Fibroblast of pulmonary artery (primary cell): ENCODE results near the gene ZNF780B.
A peak's percentile ranks its signal among the peaks of the same experiment; 100 is the strongest.

ENCODE experiments used
- DNase-seq: peaks from one replicate; pipeline ENCODE4 v3.0.0-alpha.2; 2010; ENCODE audit warnings: low read depth
- H3K4me3 ChIP-seq: replicated peaks from 2 replicates; pipeline ENCODE4 v1.5.1; 2011; ENCODE audit warnings: low read depth, mild to moderate bottlenecking, control low read depth, low read length, moderate library complexity
- TF ChIP-seq, protein P1 (sequence below): IDR thresholded peaks from 2 replicates; pipeline ENCODE4 v1.5.1; 2011; ENCODE audit warnings: mild to moderate bottlenecking, control low read depth, low read length, inconsistent platforms; ENCODE audit errors: missing control alignments

The ZNF780B gene

DNA sequence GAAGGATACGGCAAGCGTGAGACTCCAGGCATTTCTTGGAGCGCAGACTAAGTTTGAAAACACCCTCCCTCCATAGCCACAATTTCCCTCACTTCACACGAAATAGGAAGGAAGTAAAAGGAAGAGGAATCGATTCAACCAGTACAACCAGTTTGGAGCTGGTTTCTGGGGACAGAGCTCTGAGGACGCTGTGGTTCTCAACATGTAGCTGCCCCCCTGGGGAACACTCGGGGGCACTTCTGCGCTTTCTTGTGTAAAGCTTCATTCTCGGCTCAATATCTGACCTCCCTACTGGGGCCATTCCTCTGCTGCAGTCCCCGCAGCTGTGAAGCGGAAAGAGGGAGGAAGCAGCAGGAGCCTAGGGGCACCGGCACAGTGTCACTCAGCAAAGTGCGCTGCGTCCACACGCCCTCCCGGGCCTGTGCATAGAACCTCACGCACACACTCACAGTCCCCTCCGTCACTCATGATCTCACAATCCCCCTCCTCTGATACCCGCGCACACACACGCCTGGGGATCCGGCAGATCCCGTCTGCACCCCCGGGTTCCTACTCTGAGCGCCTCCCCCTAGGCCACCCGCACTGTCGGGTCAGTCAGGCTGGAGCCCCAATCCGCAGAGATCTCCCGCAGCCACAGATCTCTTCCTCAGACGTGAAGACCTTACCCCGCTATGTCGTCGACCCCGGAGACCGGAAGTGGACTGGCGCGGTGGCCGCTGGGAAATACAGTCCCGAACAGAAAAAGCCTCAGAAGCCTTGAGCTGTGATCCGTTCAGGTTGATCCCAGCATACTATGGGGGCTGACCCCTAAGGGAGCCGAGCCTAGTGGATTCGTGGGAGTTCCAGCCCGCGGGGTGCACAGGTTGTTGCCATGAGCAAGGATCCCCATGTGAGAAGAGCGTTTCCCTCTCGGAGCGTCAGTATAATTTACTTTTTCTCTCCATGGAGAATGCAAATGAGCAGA is 34.5 kb upstream of the ZNF780B start, which contains the start of gene ZNF780A:
Gene ZNF780A, minus strand, starts transcription at position 703 of the 964 bp plus-strand sequence. CDS start 6,190 bp downstream, outside the sequence.
- H3K4me3 ChIP-seq: peak within 1 kb of the TSS; percentile 89
- peak; percentile 65 for DNase-seq
- TF ChIP-seq, protein P1, sequence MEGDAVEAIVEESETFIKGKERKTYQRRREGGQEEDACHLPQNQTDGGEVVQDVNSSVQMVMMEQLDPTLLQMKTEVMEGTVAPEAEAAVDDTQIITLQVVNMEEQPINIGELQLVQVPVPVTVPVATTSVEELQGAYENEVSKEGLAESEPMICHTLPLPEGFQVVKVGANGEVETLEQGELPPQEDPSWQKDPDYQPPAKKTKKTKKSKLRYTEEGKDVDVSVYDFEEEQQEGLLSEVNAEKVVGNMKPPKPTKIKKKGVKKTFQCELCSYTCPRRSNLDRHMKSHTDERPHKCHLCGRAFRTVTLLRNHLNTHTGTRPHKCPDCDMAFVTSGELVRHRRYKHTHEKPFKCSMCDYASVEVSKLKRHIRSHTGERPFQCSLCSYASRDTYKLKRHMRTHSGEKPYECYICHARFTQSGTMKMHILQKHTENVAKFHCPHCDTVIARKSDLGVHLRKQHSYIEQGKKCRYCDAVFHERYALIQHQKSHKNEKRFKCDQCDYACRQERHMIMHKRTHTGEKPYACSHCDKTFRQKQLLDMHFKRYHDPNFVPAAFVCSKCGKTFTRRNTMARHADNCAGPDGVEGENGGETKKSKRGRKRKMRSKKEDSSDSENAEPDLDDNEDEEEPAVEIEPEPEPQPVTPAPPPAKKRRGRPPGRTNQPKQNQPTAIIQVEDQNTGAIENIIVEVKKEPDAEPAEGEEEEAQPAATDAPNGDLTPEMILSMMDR: no peak

DNA sequence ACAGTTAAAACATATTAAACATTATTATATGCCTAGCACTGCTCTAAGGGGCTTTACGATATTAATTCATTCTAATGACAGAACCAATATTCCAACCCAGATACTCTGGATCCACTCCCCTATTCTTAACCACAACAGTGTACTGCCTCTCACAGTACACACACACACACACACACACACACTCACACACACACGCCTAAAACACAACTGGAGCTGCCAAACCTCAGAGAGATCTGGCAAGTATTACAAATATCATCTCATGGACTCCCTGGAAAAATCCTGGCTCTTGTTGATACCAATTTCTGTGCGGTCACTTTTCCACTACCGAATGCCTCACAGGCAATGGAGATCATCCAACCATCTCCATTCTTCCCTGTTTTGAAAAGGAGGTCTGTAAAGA is 33.4 kb upstream of the ZNF780B start:
- H3K4me3 ChIP-seq: peak overlapping the region; percentile 89
- TF ChIP-seq, protein P1: no peak
- peak; percentile 52 for DNase-seq

DNA sequence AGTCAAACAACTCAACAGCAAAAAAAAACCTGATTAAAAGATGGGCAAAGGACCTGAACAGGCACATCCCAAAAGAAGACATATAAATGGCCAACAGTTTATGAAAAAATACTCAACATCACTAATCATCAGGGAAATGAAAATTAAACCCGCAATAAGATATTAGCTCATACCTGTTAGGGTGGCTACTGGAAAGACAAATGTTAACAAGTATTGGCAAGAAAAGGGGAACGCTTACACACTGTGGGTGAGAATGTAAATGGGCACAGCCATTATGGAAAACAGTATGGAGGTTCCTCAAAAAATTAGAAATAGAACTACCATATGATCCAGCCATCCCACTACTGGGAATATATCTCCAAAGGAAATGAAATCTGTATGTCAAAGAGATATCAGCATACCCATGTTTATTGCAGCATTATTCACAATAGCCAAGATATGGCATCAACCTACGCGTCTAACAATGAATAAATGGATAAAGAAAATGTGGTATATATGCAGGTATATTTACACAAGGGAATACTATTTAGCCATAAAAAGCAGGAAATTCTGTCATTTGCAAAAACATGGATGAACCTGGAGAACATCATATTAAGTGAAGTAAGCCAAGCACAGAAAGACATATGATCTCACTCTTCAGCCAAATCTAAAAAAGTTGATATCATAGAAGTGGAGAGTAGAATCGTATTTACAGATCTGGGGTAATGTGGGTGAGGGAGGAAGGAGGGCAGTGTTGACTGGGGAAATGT is 32.4 kb upstream of the ZNF780B start:
- H3K4me3 ChIP-seq: no peak overlapping the region
- TF ChIP-seq, protein P1: no peak
- no peak for DNase-seq

DNA sequence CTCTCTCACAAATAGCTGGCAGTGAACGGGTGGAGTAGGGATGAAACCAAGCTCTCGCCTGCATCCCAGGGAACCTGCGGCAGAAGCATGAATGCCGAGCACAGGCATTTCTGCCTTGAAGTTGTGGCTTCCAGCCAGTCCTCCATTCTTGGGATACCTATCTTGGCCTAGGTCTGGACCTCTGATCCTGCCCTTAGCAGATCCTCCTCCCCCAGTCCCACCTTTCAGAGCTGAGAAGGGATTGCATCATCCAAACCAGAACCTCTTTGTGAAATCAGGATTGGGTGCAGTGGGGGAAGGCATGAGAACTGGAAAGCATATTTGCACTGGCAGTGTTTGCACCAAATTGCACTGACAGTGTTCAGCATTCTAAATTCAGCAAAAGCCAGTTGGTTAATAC is 28.9 kb upstream of the ZNF780B start:
- H3K4me3 ChIP-seq: no peak overlapping the region
- no peak for DNase-seq
- TF ChIP-seq, protein P1: no peak

DNA sequence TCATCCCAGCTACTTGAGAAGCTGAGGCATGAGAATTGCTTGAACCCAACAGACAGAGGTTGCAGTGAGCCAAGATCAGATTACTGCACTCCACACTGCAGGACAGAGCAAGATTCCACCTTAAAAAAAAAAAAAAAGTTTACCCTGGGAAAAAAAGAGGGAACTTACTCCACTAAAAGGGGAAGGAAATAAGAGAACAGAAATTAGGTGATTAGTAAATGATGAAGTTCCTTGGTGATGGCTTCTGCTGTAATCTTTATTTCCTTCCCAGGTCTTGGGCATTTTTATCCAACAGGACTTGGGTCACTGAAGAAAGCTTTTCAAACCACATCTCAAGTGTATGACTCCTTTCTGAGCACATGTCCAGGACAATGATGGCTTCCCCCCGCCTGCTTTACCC is 25.4 kb upstream of the ZNF780B start:
- TF ChIP-seq, protein P1: no peak
- no peak overlapping the region for H3K4me3 ChIP-seq
- no peak for DNase-seq

DNA sequence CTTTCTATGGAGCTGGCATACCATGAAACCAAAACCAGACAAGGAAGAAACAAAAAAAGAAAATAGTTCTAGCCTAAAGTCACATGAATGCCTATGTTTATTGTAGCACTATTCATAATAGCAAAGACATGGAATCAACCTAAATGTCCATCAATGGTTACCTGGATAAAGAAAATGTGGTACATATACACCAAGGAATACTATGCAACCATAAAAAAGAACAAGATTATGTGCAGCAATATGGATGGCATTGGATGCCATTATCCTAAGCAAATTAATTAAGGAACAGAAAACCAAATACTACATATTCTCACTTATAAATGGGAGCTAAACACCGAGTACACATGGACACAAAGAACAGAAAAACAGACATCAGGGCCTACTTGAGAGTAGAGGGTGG is 24.3 kb upstream of the ZNF780B start:
- TF ChIP-seq, protein P1: no peak
- no peak for DNase-seq
- H3K4me3 ChIP-seq: no peak overlapping the region
